Measurements from ENCODE around the gene LTBP3.

Gene LTBP3

GRCh38 chr11:65558002-65558929 lies at the start of gene LTBP3:
TSS of gene LTBP3 (minus strand) at chr11:65558359. CDS start at chr11:65557959, 400 bp downstream.
- FAIRE-seq = no peak

- FAIRE-seq = no peak
These were observed 48.9 kb upstream of the LTBP3 start for GRCh38 chr11:65606876-65607613.

- no peak for FAIRE-seq
These were observed 46.1 kb upstream of the LTBP3 start for GRCh38 chr11:65604258-65604657.

- no peak for FAIRE-seq
These were observed 41.7 kb upstream of the LTBP3 start for GRCh38 chr11:65599955-65600246.

- FAIRE-seq = no peak
These were observed 41.2 kb upstream of the LTBP3 start for GRCh38 chr11:65599216-65599954.

- FAIRE-seq = no peak
These were observed 40.1 kb upstream of the LTBP3 start for GRCh38 chr11:65598258-65598699.

- no peak for FAIRE-seq
These were observed 38.4 kb upstream of the LTBP3 start for GRCh38 chr11:65596520-65596919.

GRCh38 chr11:65595543-65596281 lies 37.6 kb upstream of the LTBP3 start, which contains the start of gene KCNK7:
TSS of gene KCNK7 (minus strand) at chr11:65595800. CDS start at chr11:65595772, 28 bp downstream.
- no peak for FAIRE-seq

GRCh38 chr11:65595131-65595530 lies 37.0 kb upstream of the LTBP3 start:
- FAIRE-seq = no peak

- FAIRE-seq = no peak
These were observed 35.6 kb upstream of the LTBP3 start for GRCh38 chr11:65593518-65594414.

- FAIRE-seq = no peak
These were observed 34.8 kb upstream of the LTBP3 start for GRCh38 chr11:65592858-65593517.

- no peak for FAIRE-seq
These were observed 34.0 kb upstream of the LTBP3 start for GRCh38 chr11:65591939-65592857.

- no peak for FAIRE-seq
These were observed 32.1 kb upstream of the LTBP3 start for GRCh38 chr11:65590240-65590738.

- FAIRE-seq = no peak
These were observed 31.5 kb upstream of the LTBP3 start for GRCh38 chr11:65589444-65590239.

GRCh38 chr11:65588199-65589054 lies 30.3 kb upstream of the LTBP3 start:
- no peak for FAIRE-seq

GRCh38 chr11:65586676-65587075 lies 28.5 kb upstream of the LTBP3 start:
- no peak for FAIRE-seq

- FAIRE-seq = no peak
These were observed 28.1 kb upstream of the LTBP3 start for GRCh38 chr11:65586247-65586630.
